KOPT-K1 (cell line): Measurements from ENCODE around the gene CTNND2.
"Not testable (repeated sequence)": the region's sequence is repeated elsewhere in the genome, so short reads cannot be mapped to it uniquely, and the experiment has no call there.

Experiments
- H3K27ac ChIP-seq: fragments of 200-600 bp; sonication (generic); 2 replicates; pipeline ENCODE4 v1.5.1; 2016; ENCODE audit warnings: antibody characterized with exemption, mild to moderate bottlenecking, low read depth, low read length; ENCODE audit not compliant: poor library complexity, severe bottlenecking
- H3K36me3 ChIP-seq: fragments of 200-600 bp; sonication (generic); 2 replicates; pipeline ENCODE4 v1.5.1; 2017; ENCODE audit warnings: antibody characterized with exemption, mild to moderate bottlenecking, low read length, moderate library complexity; ENCODE audit not compliant: insufficient read depth
- H3K9me3 ChIP-seq: fragments of 200-600 bp; sonication (generic); 2 replicates; pipeline ENCODE4 v1.5.1; 2017; ENCODE audit warnings: antibody characterized with exemption, low read length, mild to moderate bottlenecking; ENCODE audit not compliant: insufficient read depth, poor library complexity, severe bottlenecking

CTNND2 gene

GRCh38 chr5:11620172-11620571 is 284.1 kb downstream of the CTNND2 start:
- H3K36me3 ChIP-seq, result no peaks in the 10 kb centered on the region
- no peaks in the 10 kb centered on the region for H3K9me3 ChIP-seq
- no peak overlapping the region for H3K27ac ChIP-seq

- H3K27ac ChIP-seq, result no peak overlapping the region
- no peaks in the 10 kb centered on the region for H3K36me3 ChIP-seq
- H3K9me3 ChIP-seq, result no peaks in the 10 kb centered on the region
Measured at GRCh38 chr5:11619339-11620024, 284.8 kb downstream of the CTNND2 start.

- Histone ChIP-seq H3K36me3 (no peaks in the 10 kb centered on the region), H3K9me3 (no peaks in the 10 kb centered on the region), H3K27ac (no peak overlapping the region)
Measured at GRCh38 chr5:11617080-11617479, 287.2 kb downstream of the CTNND2 start.

- not testable (repeated sequence) for H3K27ac ChIP-seq, H3K9me3 ChIP-seq, H3K36me3 ChIP-seq
Measured at GRCh38 chr5:11616624-11617023, 287.6 kb downstream of the CTNND2 start.

GRCh38 chr5:11611011-11611410 is 293.2 kb downstream of the CTNND2 start:
- H3K9me3 ChIP-seq, result no peaks in the 10 kb centered on the region
- H3K36me3 ChIP-seq, result no peaks in the 10 kb centered on the region
- no peak overlapping the region for H3K27ac ChIP-seq

GRCh38 chr5:11609570-11610303 is 294.5 kb downstream of the CTNND2 start:
- Histone ChIP-seq H3K27ac (no peak overlapping the region), H3K36me3 (no peaks in the 10 kb centered on the region), H3K9me3 (no peaks in the 10 kb centered on the region)

- H3K27ac ChIP-seq, result no peak overlapping the region
- H3K36me3 ChIP-seq, result no peaks in the 10 kb centered on the region
- H3K9me3 ChIP-seq, result no peaks in the 10 kb centered on the region
Measured at GRCh38 chr5:11608530-11608929, 295.7 kb downstream of the CTNND2 start.

GRCh38 chr5:11607944-11608483 is 296.2 kb downstream of the CTNND2 start:
- H3K36me3 ChIP-seq, result no peaks in the 10 kb centered on the region
- no peaks in the 10 kb centered on the region for H3K9me3 ChIP-seq
- H3K27ac ChIP-seq, result no peak overlapping the region

GRCh38 chr5:11602298-11602697 is 301.9 kb downstream of the CTNND2 start:
- Histone ChIP-seq H3K27ac (no peak overlapping the region), H3K36me3 (no peaks in the 10 kb centered on the region)

GRCh38 chr5:11599499-11599898 is 304.7 kb downstream of the CTNND2 start:
- no peak overlapping the region for H3K27ac ChIP-seq
- no peaks in the 10 kb centered on the region for H3K9me3 ChIP-seq
- no peaks in the 10 kb centered on the region for H3K36me3 ChIP-seq

More at GRCh38 chr5:11602298-11602697, 301.9 kb downstream of the CTNND2 start:
- no peaks in the 10 kb centered on the region for H3K9me3 ChIP-seq

- no peaks in the 10 kb centered on the region for H3K36me3 ChIP-seq
- no peaks in the 10 kb centered on the region for H3K9me3 ChIP-seq
- H3K27ac ChIP-seq, result no peak overlapping the region
Measured at GRCh38 chr5:11596657-11597071, 307.6 kb downstream of the CTNND2 start.

- no peak overlapping the region for H3K27ac ChIP-seq
- no peaks in the 10 kb centered on the region for H3K9me3 ChIP-seq
- no peaks in the 10 kb centered on the region for H3K36me3 ChIP-seq
Measured at GRCh38 chr5:11596185-11596584, 308.1 kb downstream of the CTNND2 start.

GRCh38 chr5:11595045-11595444 is 309.2 kb downstream of the CTNND2 start:
- H3K27ac ChIP-seq, result no peak overlapping the region
- no peaks in the 10 kb centered on the region for H3K9me3 ChIP-seq
- no peaks in the 10 kb centered on the region for H3K36me3 ChIP-seq

GRCh38 chr5:11594021-11594420 is 310.2 kb downstream of the CTNND2 start:
- Histone ChIP-seq H3K36me3 (no peaks in the 10 kb centered on the region), H3K9me3 (no peaks in the 10 kb centered on the region), H3K27ac (no peak overlapping the region)

- Histone ChIP-seq H3K27ac (no peak overlapping the region), H3K36me3 (no peaks in the 10 kb centered on the region), H3K9me3 (no peaks in the 10 kb centered on the region)
Measured at GRCh38 chr5:11590475-11590874, 313.8 kb downstream of the CTNND2 start.

GRCh38 chr5:11588803-11589202 is 315.4 kb downstream of the CTNND2 start:
- H3K27ac ChIP-seq, result no peak overlapping the region

More at GRCh38 chr5:11588803-11589202, 315.4 kb downstream of the CTNND2 start:
- H3K36me3 ChIP-seq, result no peaks in the 10 kb centered on the region
- no peaks in the 10 kb centered on the region for H3K9me3 ChIP-seq
